ENCODE measurements around the gene DNAH12.
"Not testable (repeated sequence)": the region's sequence is repeated elsewhere in the genome, so short reads cannot be mapped to it uniquely, and the experiment has no call there.

Gene DNAH12

DNA sequence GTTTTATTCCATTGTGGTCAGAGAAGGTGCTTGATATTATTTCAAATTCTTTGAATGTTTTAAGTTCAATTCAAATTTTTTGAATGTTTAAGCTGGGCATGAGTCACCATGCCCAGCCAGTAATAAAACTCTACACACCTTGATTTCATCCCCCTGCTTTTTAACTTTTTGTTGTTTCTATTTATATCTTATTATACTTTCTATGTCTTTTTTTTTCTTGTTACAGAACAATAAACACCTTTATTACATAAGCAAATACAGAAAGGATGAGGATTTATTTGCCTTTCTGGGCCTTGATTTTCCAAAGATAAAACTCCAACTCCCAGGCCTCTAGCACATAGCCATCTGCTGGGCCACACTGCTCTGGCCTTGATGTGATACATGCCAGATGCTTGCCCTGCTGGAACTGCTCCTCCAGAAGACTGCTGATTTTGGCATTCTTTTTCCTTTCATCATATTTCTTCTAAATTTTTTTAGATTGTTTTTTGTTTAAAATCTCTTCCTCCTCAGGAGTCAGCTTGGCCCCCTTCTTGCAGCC is 14.0 kb downstream of the DNAH12 start:
- DNase-seq = no peak

DNA sequence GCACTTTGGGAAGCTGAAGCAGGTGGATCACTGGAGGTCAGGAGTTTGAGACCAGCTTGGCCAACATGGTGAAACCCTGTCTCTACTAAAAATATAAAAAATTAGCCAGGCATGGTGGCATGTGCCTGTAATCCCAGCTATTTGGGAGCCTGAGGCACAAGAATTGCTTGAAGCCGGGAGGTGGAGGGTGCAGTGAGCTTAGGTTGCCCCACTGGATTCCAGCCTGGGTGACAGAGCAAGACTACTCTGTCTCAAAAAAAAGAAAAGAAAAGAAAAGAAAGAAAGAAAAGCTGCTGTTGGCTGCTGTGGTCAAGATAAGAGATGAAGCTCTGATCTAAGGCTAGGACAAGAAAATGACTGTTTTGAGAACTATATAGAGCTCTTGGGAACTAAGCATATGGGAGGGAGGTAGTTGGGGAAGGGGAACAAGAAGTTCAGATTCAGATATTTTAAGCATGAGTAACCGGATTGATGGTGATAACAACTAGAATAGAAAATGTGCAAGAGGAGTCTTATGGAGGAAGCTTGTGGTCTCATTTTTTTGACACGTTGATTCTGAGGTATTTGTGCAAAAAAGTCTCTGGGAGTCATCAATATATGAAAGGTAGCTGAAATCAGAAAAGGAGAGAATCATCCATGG is 25.7 kb downstream of the DNAH12 start:
- DNase-seq = no peak

DNA sequence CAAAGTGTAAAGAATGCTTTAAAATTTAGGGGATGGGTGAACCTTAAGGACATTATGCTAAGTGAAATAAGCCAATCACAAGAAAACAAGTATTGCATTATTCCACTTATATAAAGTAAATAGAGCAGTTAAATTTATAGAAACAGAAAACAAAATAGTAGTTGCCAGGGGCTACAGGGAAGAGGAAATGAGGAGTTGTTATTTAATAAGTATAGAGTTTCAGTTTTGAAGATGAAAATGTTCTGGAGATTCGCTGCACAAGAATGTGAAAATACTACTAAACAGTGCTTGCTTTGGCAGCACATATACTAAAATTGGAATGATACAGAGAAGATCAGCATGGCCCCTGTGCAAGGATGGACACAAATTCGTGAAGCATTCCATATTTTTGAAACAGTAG is 32.0 kb downstream of the DNAH12 start:
- DNase-seq = no peak

DNA sequence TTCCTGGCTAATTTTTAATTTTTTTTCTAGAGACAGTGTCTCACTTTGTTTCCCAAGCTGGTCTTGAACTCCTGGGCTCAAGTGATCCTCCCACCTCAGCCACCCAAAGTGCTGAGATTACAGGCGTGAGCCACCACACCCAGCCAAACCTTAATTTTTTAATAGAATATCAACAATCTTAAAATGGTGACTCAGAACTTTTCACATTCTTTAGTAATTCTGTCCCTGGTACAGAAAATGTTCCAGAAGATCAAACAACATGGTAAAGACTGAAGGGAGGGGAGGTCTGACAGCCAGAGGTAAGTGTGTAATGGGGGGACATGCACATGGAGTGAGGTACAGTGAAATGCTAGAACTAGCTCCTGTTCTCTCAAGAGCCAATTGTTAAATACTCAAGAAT is 38.2 kb downstream of the DNAH12 start:
- DNase-seq = no peak

DNA sequence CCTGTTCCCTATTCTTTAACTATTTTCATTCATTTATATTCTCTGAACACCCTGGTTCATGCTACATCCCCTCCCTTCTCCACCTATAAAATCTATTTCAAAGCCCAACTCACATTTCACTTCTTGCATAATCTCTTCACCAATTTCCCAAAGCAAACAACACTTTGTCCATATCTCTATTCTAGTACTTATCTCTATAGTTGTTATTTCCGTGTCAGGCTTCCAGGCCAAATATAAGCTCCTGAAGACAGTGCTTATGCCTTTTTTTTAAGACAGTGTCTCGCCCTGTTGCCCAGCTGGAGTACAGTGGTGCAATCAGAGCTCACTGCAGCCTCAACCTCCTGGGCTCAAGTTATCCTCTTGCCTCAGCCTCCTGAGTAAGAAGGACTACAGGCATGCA is 43.6 kb downstream of the DNAH12 start:
- DNase-seq = no peak

DNA sequence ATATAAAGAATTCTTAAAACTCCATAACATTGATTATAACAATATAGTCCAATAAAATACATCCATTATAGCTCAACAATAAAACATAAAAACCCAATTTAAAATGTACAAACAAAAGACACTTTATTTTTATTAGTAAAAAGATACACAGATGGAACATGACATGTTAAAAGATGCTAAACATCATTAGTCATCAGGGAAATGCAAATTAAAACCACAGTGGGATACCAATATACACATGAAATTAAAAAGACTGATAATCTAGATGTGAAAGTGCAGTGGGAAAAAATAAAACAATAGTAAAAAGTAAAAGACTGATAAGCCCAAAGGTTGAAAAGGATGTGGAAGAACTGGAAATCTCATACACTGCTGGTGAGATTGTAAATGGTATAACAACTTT is 46.2 kb downstream of the DNAH12 start:
- DNase-seq = no peak

DNA sequence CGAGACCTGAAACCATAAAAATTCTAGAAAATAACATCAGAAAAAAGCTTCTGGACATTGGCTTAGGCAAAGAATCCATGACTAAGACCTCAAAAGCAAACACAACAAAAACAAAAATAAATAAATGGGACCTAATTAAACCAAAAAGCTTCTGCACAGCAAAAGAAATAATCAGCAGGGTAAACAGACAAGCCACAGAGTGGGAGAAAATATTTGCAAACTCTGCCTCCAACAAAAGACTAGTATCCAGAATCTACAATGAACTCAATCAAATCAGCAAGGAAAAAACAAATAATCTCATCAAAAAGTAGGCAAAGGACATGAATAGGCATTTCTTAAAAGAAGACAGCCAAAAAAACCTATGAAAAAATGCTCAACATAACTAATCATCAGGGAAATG is 59.6 kb downstream of the DNAH12 start:
- no peak for DNase-seq

DNA sequence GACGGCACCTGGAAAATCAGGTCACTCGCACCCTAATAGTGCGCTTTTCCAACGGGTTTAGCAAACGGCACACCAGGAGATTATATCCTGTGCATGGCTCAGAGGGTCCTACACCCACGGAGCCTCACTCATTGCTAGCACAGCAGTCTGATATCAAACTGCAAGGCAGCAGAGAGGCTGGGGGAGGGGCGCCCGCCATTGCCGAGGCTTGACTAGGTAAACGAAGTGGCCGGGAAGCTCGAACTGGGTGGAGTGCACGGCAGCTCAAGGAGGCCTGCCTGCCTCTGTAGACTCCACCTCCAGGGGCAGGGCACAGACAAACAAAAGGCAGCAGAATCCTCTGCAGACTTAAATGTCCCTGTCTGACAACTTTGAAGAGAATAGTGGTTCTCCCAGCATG is 67.0 kb downstream of the DNAH12 start:
- not testable (repeated sequence) for DNase-seq

DNA sequence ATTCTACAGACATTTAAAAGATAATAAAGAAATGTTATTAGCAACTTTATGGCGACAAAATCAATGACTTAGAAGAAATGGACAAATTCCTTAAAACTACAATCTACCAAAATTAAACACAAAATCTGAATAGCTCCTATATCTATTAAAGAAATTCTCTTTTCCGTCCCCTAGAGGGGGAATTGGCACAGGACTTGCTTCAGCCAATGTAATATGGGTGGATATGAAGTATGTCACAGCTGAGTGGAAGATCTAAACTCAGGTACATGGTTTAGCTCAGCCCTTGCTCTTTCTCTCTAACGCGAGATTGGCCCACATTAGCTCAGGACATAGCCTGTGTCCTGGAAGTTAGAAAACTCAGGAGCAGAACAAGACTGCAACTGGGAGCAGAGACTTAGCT is 79.3 kb downstream of the DNAH12 start:
- no peak for DNase-seq

DNA sequence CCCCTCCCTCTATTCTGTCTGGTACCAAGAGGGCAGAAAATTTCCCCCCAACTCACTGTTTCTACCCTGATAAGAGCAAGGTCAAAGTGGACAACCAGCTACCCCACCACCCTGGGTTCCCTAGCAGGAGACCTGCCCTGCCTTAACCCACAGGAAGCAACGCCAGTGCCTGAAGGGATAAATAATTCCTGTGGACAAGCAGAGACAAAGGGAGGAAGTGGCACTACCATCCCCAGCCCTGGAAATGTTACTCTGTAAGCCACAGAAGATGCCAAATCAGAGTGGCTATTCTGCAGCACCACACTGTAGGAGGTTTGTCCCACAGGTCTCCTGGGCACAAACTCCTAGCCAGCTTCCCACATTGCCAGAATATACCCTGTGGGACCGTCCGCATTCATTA is 80.1 kb downstream of the DNAH12 start:
- no peak for DNase-seq

DNA sequence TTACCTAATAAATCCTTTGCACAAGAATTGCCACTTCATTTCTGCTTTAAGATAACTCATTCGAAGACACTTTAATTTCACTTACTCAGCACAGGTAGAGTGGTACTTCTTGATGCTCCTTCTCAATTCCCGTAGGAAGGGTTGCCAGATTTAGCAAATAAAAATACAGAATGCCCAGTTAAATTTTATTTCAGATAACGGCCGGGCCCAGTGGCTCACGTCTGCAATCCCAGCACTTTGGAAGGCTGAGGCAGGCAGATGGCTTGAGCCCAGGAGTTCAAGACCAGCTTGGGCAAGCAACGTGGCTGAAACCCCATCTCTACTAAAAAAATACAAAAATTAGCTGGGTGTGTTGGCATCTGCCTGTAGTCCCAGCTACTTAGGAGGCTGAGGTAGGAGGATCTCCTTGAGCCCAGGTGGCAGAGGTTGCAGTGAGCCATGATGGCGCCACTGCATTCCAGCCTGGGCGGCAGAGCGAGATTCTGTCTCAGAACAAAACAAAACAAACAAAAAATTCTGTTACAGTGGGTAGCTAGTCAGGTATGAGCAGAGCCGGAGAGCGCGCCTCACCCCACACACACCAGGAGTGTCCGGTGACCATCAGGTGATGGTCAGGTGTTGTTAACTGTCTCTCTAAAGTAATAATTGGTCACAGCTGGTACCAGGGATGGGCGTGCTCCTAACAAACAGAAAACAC is 92.8 kb downstream of the DNAH12 start:
- no peak for DNase-seq

DNA sequence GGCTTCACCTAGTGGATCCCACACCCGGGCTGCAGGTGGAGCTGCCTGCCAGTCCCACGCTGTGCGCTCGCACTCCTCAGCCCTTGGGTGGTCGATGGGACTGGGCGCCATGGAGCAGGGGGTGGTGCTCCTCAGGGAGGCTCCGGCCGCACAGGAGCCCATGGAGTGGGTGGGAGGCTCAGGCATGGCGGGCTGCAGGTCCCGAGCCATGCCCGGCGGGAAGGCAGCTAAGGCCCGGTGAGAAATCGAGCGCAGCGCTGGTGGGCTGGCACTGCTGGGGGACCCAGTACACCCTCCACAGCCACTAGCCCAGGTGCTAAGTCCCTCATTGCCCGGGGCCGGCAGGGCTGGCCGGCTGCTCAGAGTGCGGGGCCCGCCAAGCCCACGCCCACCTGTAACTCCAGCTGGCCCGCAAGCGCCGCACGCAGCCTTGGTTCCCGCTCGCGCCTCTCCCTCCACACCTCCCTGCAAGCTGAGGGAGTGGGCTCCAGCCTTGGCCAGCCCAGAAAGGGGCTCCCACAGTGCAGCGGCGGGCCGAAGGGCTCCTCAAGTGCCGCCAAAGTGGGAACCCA is 94.8 kb downstream of the DNAH12 start:
- not testable (repeated sequence) for DNase-seq

DNA sequence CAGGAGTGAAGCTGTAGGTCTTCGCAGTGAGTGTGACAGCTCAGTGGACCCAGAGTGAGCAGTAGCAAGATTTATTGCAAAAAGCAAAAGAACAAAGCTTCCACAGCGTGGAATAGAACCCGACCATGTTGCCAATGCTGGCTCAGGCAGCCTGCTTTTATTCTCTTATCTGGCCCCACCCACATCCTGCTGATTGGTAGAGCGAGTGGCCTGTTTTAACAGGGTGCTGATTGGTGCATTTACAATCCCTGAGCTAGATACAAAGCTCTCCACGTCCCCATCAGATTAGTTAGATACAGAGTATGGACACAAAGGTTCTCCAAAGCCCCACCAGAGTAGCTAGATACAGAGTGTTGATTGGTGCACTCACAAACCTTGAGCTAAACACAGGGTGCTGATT is 95.7 kb downstream of the DNAH12 start:
- DNase-seq = not testable (repeated sequence)

DNA sequence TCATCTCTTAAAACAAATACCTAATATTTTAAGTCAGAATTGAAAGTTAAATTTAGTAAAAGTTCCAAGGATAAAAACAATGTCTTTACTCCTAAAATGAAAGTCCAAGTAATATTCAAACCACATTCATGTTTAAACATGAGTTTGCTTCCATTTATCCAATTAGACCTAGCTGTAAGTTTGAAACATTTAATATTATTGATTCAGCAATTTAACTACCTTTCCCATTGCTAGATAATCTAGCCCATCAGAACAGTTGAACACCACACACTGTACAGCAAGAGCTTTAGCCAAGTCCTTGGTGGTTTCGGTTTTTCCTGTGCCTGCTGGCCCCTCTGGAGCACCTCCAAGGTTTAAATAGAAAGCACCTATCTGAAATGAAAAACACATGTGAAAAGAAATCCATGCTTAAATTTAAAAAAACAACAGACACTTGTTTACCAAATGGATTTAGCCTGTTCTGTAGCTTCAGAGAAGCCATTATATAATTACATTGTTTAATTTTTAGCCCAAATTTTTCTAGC is 97.8 kb downstream of the DNAH12 start:
- DNase-seq = no peak

DNA sequence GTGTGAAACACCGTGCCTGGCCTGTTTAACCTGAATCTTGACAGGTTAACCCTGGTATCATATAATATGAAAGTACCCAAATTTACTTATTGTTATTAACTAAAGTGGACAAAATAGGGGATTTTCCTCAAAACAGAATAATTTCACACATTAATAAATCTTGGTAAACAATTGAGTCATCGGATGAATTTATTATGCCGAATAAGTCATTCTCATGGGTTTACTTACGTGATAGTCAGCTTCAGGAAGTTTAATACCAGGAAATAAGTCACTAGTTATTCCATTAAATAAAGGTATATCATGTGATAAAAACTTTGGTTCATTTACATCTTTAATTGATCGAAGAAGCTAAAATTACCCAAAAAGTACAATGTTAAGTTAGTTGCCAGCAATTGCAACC is 99.7 kb downstream of the DNAH12 start:
- DNase-seq = no peak

DNA sequence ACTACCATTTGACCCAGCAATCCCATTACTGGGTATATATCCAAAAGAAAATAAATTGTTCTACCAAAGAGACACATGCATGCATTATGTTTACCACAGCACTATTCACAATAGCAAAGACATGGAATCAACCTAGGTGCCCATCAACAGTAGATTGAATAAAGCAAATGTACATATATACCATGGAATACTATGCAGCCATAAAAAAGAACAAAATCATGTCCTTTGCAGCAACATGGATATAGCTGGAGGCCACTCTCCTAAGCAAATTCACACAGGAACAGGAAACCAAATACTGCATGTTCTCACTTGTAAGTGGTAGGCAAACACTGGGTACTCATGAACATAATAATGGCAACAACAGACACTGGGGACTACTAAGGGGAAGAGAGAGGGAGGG is 104.0 kb downstream of the DNAH12 start:
- not testable (repeated sequence) for DNase-seq

DNA sequence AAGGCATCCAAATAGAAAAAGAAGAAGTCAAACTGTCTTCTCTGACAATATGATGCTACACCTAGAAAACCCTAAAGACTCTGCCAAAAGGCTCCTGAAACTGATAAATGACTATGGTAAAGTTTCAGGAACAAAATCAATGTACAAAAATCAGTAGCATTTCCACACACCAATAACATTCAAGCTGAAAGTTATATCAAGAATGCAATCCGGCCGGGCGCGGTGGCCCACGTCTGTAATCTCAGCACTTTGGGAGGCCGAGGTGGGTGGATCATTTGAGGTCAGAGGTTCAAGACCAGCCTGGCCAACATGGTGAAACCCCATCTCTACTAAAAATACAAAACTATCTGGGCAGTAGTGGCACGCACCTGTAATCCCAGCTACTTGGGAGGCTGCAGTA is 105.7 kb downstream of the DNAH12 start:
- not testable (repeated sequence) for DNase-seq

DNA sequence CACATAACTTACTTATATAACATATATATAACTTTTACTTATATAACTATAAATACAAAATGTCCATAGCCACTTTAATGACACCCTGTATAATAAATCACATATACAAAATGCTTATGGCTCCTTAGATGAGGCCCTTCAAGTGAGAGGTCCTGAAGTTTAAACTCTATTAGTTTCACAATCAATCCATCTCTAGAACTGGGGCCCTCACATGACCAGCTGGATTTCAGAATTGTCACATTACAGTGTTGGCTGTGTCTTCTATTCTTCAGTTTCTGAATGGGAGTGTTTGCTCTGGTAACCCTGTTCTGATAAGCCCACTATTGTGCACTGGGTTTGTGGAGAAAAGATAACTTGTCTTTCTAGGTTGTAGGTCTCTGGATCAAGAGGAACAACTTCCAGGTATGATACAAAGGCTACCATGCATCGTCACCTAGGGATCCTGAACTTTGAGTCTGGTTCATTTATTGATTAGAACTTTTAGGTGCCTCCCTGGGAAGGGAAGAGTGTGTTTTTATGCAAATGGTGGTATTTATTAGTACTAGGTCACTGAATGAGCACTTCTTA is 107.9 kb downstream of the DNAH12 start:
- no peak for DNase-seq

DNA sequence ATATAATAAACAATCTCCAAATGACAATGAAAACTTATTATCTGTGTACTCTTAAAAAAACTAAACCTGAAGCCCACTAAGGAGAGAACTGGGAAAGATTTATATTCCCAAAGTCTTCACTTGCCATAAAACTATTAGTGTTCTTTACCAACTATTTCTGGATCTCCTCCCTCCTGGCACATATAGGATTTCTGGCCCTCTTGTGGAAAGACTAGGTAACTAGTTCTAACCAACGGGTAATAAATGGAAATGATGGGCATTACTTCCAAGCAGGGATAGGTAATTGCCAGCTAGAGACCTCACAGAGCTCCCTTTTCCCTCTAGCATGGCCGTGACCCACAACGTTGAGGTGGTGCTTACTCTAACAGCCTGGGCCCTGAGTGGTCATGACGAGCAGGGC is 110.1 kb downstream of the DNAH12 start:
- no peak for DNase-seq

DNA sequence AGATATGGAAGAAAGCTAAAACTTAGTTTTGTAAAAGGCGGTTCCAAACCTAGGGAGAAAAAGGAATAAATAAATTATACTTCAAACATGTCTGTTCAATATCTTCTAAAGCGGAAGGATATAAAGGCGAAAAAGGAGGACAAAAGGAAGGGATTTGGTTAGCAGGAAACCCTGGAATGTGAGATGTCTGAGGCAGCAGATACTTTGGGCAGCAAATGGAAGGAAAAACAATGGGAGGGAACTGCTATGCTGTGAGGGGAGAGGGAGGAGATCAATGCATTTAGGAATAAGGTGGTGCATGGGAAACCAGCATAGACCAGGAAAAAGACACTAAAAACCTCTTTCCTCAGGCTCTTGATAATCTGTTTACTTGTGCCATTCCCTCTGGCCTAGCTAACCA is 120.8 kb downstream of the DNAH12 start:
- DNase-seq = no peak

DNA sequence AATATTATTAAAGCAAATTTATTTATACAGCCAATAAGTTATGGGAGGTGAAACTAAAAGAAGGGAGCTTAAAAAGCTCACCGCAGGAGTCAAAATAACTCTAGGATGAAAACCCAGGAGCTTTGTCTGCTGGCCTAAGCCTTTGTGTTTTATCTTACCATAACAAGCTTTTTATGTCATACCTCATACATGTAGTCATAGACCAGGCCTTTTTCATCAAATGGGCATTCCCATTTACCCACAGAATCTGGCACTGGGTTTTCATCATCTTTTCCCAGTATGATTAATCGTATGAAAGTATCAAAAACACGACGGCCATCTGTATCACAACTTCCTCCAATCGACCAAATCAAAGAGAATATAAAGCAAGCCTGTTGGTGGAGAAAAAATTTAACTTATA is 122.8 kb downstream of the DNAH12 start:
- no peak for DNase-seq

DNA sequence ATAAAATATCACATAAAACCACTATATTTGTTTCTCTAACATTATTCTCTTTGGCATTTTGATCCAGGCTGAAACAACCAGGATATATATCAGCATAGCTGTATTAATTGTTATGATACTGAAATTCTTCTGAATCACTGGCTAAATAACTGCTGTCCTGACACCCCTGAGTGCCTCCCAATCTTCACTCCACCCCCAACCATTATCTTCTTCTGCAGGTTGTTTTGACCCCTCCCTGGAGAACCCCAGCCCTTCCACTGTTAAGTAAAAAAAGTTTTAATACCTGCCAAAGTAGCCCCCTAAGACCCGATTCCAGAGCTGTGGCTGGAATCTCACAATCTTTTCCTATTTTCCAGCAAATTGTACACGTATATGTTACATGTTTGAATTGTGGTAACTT is 124.1 kb downstream of the DNAH12 start:
- no peak for DNase-seq

DNA sequence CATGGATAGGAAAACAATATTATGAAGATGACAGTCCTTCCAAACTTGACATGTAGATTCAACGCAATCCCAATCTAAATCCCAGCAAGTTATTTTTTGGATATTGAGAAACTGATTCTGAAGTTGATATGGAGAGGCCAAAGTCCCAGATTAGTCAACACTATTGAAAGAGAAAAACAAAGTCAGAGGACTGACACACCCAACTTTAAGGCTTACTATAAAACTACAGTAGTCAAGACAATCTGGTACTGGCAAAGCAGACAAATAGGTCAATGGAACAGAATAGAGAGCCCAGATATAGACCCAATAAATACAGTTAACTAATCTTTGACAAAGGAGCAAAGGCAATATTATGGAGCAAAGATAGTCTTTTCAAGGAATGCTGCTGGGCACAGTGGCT is 132.4 kb downstream of the DNAH12 start:
- no peak for DNase-seq

DNA sequence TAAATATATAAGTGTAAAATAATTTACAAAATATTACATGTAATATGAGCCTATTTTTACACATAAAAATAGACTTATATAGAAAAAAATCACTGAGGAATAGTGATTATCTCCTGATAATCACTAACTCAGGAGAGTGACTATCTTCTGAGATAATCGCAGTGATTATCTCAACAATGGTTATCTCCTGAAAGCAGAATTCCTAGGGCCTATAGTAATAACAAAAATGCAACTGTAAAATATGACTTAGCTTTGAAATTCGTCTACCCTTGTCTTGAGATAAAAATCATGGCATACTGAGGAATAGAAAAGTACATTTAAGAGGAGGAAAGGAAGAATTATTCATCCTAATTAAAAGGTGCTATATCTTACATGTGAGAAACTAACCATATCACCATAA is 134.7 kb downstream of the DNAH12 start:
- no peak for DNase-seq

Data from NCI-H1092 (cell line).